CD4-positive, alpha-beta T cell treated with Interleukin-15 for 1 hour (primary cell): ENCODE results near the gene SNF8.
"Not testable (repeated sequence)": the region's sequence is repeated elsewhere in the genome, so short reads cannot be mapped to it uniquely, and the experiment has no call there.

ENCODE experiments used
- DNase-seq: peaks from one replicate; pipeline ENCODE4 v3.0.0-alpha.2; 2020

The SNF8 gene, protein sequence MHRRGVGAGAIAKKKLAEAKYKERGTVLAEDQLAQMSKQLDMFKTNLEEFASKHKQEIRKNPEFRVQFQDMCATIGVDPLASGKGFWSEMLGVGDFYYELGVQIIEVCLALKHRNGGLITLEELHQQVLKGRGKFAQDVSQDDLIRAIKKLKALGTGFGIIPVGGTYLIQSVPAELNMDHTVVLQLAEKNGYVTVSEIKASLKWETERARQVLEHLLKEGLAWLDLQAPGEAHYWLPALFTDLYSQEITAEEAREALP

DNA sequence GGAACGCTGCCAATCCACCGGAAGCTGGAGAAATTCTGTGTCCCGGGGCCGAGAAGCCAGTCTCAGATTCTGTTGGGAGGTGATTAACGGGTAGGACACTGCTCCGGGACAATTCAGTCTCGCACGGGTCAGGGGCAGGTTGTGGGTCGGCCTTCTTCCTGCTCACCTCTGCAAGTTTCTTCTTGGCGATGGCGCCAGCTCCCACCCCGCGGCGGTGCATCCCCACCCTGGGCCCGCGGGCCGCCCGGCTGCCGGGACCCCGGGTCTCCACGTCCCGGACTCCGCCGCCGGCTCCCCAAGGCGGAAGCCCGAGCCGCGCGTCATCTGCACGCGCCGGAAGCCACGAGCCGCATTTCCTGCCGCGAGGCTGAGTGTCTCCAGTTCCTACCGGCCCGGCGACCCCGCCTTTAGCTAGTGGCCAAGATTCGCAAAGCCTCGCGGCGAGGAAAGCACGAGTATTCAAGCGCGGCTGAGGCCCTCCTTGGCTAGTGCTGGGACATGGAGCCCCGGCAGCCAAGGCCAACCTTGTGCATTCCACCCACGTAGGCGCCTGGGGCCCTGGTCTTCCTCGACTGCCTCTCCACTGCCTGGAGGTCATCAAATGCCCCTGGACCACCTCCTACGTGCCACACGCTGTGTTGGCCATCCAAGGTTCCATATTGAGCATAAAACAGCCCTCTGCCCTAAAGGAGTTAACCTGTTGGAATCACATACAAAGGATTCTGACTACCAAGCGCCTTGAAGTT lies at the start of gene SNF8:
SNF8 (minus strand) TSS at position 328 of the 746 bp plus-strand sequence; CDS start at position 220, 108 bp downstream.
- peak; percentile 89 for DNase-seq

DNA sequence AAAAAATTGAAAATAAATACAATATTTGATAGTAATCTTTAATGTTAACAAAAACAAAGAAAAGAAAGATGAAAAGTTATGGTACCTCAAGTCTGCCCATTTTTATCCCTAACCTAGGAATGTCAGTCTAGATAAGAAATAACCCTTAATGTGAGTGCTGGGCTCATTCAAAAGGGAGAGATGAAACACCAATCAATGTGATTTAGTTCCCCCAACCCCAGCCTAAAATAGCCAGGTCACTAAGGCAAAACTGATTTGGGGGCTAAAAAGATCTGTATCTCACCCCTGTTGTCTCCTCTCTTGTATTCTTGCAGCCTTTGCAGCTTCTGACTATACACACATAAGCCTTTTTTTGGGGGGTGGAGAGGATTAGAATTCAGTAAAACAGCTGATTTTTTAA lies 49.3 kb upstream of the SNF8 start:
- DNase-seq, result no peak

- DNase-seq, result no peak
Observed at GRCh38 chr17:48993305-48993704, 48.7 kb upstream of the SNF8 start.

GRCh38 chr17:48992444-48992843 lies 47.8 kb upstream of the SNF8 start:
- no peak for DNase-seq

- no peak for DNase-seq
Observed at GRCh38 chr17:48990882-48991357, 46.3 kb upstream of the SNF8 start.

- no peak for DNase-seq
Observed at GRCh38 chr17:48989100-48989499, 44.5 kb upstream of the SNF8 start.

DNA sequence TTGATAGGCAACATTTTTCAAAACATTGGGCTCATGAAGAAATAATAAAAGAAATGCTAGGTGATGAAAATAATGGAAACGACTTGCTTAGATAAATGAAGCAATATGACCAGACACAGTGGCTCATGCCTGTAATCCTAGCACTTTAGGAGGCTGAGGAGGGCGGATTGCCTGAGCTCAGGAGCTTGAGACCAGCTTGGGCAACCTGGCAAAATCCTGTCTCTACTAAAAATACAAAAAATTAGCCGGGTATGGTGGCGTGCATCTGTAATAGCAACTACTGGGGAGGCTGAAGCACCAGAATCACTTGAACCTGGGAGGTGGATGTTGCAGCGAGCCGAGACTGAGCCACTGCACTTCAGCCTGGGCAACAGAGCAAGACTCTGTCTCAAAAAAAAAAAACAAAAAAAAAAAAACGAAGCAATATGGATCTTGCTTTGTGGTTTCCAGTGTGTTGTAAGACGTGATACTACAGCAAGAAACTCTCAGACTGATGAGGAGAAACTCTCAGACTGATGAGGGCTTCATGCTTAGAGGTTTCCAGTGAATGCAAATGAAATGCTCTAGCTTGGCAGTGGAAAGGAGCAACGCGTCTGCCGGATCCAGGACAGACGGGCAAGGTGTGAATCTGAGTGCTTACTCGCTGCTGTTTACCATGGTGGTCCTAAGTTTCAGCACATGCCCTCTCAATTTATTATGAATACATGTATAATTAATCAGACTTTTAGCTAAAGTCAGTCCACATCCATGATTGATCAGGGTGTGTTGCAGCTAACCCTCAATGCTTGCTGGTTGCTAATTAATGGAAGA lies 41.0 kb upstream of the SNF8 start:
- no peak for DNase-seq

GRCh38 chr17:48981927-48982539 lies 37.4 kb upstream of the SNF8 start:
- no peak for DNase-seq

- DNase-seq, result no peak
Observed at GRCh38 chr17:48973806-48974205, 29.2 kb upstream of the SNF8 start.

- DNase-seq, result no peak
Observed at GRCh38 chr17:48972749-48973097, 28.1 kb upstream of the SNF8 start.

DNA sequence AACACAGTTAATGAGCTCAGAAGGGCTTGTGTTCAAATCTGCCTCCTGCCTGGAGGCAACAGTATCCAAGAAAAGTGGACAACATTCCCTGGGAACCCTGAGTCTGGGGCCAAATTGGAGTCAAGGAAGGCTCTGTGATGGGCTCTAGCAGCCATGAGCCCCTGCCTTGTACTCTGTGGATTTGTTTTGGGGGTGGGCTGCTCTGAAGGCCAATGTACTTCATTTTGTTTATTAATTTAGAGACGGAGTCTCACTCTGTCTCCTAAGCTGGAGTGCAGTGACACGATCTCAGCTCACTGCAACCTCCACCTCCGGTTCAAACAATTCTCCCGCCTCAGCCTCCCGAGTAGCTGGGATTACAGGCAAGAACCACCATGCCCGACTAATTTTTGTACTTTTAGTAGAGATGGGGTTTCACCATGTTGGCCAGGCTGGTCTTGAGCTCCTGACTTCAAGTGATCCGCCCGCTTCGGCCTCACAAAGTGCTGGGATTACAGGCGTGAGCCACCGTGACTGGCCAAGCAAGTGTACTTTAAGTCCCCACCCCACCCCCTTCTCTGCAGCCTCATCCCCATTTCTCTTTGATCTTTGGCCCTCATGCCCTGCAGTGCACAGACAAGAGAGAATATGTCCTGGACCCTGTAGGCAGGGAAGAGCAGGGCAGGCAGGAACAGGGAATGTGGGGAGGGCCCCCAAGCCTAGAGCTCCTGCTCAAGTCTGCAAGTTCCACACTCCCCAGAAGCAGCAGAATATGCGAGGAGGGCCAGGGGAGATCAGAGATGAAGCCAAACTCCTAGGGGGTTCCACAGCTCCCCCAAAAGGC lies 26.4 kb upstream of the SNF8 start:
- no peak for DNase-seq

- DNase-seq, result no peak
Observed at GRCh38 chr17:48970224-48970623, 25.6 kb upstream of the SNF8 start.

DNA sequence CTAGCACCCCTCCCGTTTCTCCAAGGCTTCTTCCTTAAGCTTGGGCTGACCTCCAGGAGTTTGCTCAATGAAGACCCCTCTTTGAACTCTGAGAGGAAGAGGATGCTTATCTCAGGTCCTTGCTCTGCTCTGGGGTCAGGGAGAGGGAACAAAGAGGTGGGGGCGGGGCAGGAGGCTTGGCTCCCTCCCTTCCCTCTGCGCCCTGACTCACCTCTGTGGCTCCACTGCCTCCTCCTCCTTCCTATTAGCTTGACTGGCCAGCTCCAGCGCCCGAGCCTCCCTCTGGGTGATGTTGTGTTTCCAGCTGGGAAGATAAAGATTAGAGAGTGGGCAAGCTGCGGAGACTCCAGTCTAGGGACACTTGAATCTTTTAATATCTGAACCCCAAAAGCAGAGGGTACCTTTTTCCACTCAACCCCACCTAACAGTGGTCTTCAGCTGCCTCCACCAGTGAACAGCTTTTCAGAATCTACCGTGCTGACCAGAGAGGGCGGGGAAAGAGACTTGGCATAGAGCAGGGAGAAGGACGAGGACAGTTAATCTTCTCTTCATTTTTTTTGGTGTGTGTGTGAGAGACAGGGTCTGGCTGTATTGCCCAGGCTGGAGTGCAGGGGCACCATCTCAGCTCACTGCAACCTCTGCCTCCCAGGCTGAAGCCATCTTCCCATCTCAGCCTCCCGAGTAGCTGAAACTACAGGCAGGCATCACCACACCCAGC lies 17.0 kb upstream of the SNF8 start:
- no peak for DNase-seq

DNA sequence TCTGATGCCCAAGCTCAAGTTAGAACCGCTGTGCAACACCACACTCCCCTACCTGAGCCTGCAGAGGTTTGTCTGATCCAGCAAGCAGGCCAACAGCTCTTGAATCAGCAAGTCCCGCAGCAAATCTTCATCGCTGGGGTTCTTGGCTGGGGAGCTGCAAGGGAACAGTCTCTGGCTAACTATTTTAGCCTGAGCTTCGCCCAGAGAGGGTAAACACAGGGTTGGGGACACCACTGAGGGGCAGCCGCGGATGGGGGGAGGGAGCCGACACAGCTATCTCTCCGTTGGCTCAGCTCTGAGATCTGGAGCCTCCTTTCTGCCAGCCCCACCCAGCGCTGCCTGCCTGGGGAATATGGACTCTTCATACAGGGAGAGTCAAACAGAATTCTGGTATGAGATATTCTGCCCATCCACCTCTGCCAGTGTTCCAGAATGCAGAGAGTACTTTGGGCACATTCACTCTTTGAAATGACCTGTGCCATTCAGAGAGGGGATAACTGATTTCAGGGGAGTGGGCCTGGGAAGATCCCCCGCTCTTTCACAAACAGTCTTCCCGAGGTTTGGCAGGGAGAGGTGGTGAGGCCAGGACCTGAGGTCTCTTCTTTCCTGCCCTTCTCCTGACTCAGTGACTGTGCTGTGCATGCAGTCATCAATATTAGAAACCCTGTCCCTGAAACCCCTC lies 16.3 kb upstream of the SNF8 start:
- no peak for DNase-seq

- no peak for DNase-seq
Observed at GRCh38 chr17:48954300-48954755, 9.7 kb upstream of the SNF8 start.

DNA sequence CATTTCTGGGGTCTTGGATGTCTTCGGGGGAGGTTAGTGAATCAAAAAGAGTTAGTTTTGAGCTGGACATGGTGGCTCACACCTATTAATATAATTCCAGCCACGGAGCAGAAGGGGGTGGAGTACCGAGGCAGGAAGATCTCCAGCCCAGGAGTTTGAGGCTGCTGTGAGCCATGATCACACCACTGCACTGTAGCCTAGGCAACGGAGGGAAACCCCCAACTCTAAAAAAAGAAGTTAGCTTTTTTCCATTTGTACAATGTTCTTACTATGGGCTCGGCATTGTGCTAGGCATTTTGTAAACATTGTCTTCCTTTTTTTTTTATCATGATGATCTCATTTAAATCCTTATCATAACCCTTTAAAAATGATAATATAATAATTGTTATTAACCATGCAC lies 8.3 kb upstream of the SNF8 start:
- no peak for DNase-seq

GRCh38 chr17:48951572-48951971 lies 6.9 kb upstream of the SNF8 start:
- no peak for DNase-seq

DNA sequence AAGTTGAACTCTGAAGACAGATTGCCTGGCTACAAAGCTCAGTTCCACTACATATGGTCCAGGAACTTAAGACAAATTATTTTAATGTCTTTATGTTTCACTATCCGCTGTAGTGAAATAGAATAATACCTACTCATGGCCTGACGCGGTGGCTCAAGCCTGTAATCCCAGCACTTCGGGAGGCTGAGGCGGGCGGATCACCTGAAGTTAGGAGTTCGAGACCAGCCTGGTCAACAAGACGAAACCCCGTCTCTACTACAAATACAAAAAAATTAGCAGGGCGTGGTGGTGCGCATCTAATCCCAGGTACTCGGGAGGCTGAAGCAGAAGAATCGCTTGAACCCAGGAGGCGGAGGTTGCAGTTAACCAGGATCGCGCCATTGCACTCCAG lies 614 bp upstream of the SNF8 start:
- DNase-seq, result not testable (repeated sequence)

- no peak for DNase-seq
Observed at GRCh38 chr17:48933035-48933434, 11.6 kb downstream of the SNF8 start.

DNA sequence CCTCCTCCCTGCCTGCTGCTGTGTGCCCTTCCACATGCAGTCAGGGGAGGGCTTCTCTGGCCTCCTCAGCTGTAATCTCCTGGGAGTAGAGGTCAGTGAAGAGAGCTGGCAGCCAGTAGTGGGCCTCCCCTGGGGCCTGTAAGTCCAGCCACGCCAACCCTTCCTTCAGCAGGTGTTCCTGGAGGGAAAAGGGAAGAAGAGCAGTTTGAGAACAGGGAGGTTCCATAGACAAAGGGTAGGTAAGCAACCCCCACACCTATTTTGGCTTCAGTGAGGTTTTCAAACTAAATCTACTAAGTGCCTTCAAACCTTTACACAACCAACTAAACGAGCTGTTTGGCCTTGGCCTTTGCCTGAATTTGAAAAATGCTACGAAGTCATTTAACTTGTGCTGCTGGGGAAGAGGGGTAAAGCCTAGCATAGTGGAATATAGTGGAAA lies 14.2 kb downstream of the SNF8 start:
- no peak for DNase-seq

- DNase-seq, result no peak
Observed at GRCh38 chr17:48929812-48930165, 14.9 kb downstream of the SNF8 start.
